HEK293 (cell line): ENCODE data around the gene TCEANC2.

Source experiments
- CTCF ChIA-PET: fragments of 350-600 bp; formaldehyde crosslinking; extraction: SDS; loops from one replicate; lab custom pipeline; 2021; ENCODE audit warnings: antibody characterized with exemption; lab: Yijun Ruan, JAX
- POLR2A ChIA-PET: fragments of 300-600 bp; formaldehyde crosslinking; extraction: SDS; loops from one replicate; lab custom pipeline; 2020; ENCODE audit warnings: antibody characterized with exemption, inconsistent platforms; lab: Yijun Ruan, JAX
- H3K27ac ChIP-seq: fragments of 200-500 bp; sonication (Bioruptor generic); 2 replicates; pipeline ENCODE4 v1.5.1; 2014; ENCODE audit warnings: low read depth, low read length, control low read depth, inconsistent platforms; ENCODE audit errors: extremely low read depth
- H3K36me3 ChIP-seq, 2 experiments: fragments of 200-500 bp in 1 of 2; sonication (Bioruptor generic) in 1 of 2; 1 replicate in 1 of 2; 2 replicates in 1 of 2; pipeline ENCODE4 v1.5.1; 2014 to 2017; ENCODE audit warnings: inconsistent platforms in 2 of 2, low read length in 2 of 2; ENCODE audit not compliant: control insufficient read depth in 2 of 2, insufficient read depth in 1 of 2
- H3K4me1 ChIP-seq: fragments of 200-500 bp; sonication (Bioruptor generic); 2 replicates; pipeline ENCODE4 v1.5.1; 2014; ENCODE audit warnings: mild to moderate bottlenecking, low read length, inconsistent platforms; ENCODE audit not compliant: control insufficient read depth, insufficient read depth
- H3K4me3 ChIP-seq: 2 replicates; pipeline ENCODE4 v1.5.1; 2011; ENCODE audit warnings: low read depth, mild to moderate bottlenecking, control low read depth, low read length, moderate library complexity
- H3K9me3 ChIP-seq: fragments of 200-500 bp; sonication (Bioruptor generic); 2 replicates; pipeline ENCODE4 v1.5.1; 2014; ENCODE audit warnings: low read depth, low read length, inconsistent platforms; ENCODE audit not compliant: control insufficient read depth, insufficient read depth
- CTCF ChIP-seq: fragments of 450-650 bp; formaldehyde crosslinking; IDR thresholded peaks from 2 replicates; pipeline ENCODE4 v1.5.1; 2016; ENCODE audit warnings: missing biosample characterization, missing genetic modification characterization
- EGR2 ChIP-seq: fragments of 450-650 bp; formaldehyde crosslinking; IDR thresholded peaks from 2 replicates; pipeline ENCODE4 v1.5.1; 2016; ENCODE audit warnings: low read depth, missing biosample characterization, missing genetic modification characterization
- ELK4 ChIP-seq: IDR thresholded peaks from 2 replicates; pipeline ENCODE4 v1.6.1; 2011; ENCODE audit warnings: mild to moderate bottlenecking, low read depth, low read length, borderline replicate concordance
- GLIS1 ChIP-seq: fragments of 450-650 bp; formaldehyde crosslinking; IDR thresholded peaks from 2 replicates; pipeline ENCODE4 v1.5.1; 2016; ENCODE audit warnings: missing biosample characterization, missing genetic modification characterization
- HOXD13 ChIP-seq: sonication (generic); formaldehyde crosslinking; IDR thresholded peaks from 2 replicates; pipeline ENCODE4 v1.8.0; 2022; ENCODE audit warnings: missing genetic modification reagents, borderline replicate concordance
- PRDM1 ChIP-seq: fragments of 450-650 bp; formaldehyde crosslinking; IDR thresholded peaks from 2 replicates; pipeline ENCODE4; 2016; ENCODE audit warnings: missing biosample characterization, missing genetic modification characterization
- ZBTB17 ChIP-seq: fragments of 450-650 bp; formaldehyde crosslinking; IDR thresholded peaks from 2 replicates; pipeline ENCODE4 v1.5.1; 2016; ENCODE audit warnings: missing biosample characterization, missing genetic modification characterization
- ZBTB8A ChIP-seq: fragments of 450-650 bp; formaldehyde crosslinking; IDR thresholded peaks from 2 replicates; pipeline ENCODE4 v1.5.1; 2016; ENCODE audit warnings: missing biosample characterization, missing genetic modification characterization
- ZFHX2 ChIP-seq: fragments of 450-650 bp; formaldehyde crosslinking; conservative IDR thresholded peaks from 2 replicates; pipeline ENCODE4 v1.5.1; 2016; ENCODE audit warnings: missing biosample characterization, missing genetic modification characterization
- ZFP3 ChIP-seq: fragments of 450-650 bp; formaldehyde crosslinking; IDR thresholded peaks from 2 replicates; pipeline ENCODE4 v1.5.1; 2016; ENCODE audit warnings: low read depth, missing biosample characterization, missing genetic modification characterization
- ZFP37 ChIP-seq: fragments of 450-650 bp; formaldehyde crosslinking; IDR thresholded peaks from 2 replicates; pipeline ENCODE4 v1.5.1; 2016; ENCODE audit warnings: missing biosample characterization, missing genetic modification characterization
- ZFP41 ChIP-seq: fragments of 450-650 bp; formaldehyde crosslinking; IDR thresholded peaks from 2 replicates; pipeline ENCODE4 v1.5.1; 2016; ENCODE audit warnings: missing biosample characterization, missing genetic modification characterization, borderline replicate concordance
- ZNF121 ChIP-seq: fragments of 450-650 bp; formaldehyde crosslinking; IDR thresholded peaks from 2 replicates; pipeline ENCODE4 v1.5.1; 2016; ENCODE audit warnings: missing biosample characterization, missing genetic modification characterization
- ZNF155 ChIP-seq: fragments of 450-650 bp; formaldehyde crosslinking; IDR thresholded peaks from 2 replicates; pipeline ENCODE4 v1.5.1; 2016; ENCODE audit warnings: missing biosample characterization, missing genetic modification characterization
- ZNF211 ChIP-seq: fragments of 450-650 bp; formaldehyde crosslinking; IDR thresholded peaks from 2 replicates; pipeline ENCODE4 v1.5.1; 2016; ENCODE audit warnings: low read depth, missing biosample characterization, missing genetic modification characterization
- ZNF223 ChIP-seq: fragments of 450-650 bp; formaldehyde crosslinking; IDR thresholded peaks from 2 replicates; pipeline ENCODE4 v1.5.1; 2016; ENCODE audit warnings: missing biosample characterization, missing genetic modification characterization
- ZNF248 ChIP-seq: fragments of 450-650 bp; formaldehyde crosslinking; IDR thresholded peaks from 2 replicates; pipeline ENCODE4 v1.5.1; 2017; ENCODE audit warnings: missing biosample characterization, missing genetic modification characterization
- ZNF280C ChIP-seq: fragments of 450-650 bp; formaldehyde crosslinking; IDR thresholded peaks from 2 replicates; pipeline ENCODE4 v1.5.1; 2016; ENCODE audit warnings: missing biosample characterization, missing genetic modification characterization
- ZNF324 ChIP-seq: fragments of 450-650 bp; formaldehyde crosslinking; IDR thresholded peaks from 2 replicates; pipeline ENCODE4 v1.5.1; 2016; ENCODE audit warnings: missing biosample characterization, missing genetic modification characterization
- ZNF394 ChIP-seq: fragments of 450-650 bp; formaldehyde crosslinking; IDR thresholded peaks from 2 replicates; pipeline ENCODE4 v1.5.1; 2016; ENCODE audit warnings: missing biosample characterization, missing genetic modification characterization, mild to moderate bottlenecking, moderate library complexity, borderline replicate concordance
- ZNF404 ChIP-seq: fragments of 450-650 bp; formaldehyde crosslinking; IDR thresholded peaks from 2 replicates; pipeline ENCODE4 v1.5.1; 2017; ENCODE audit warnings: missing biosample characterization, missing genetic modification characterization
- ZNF510 ChIP-seq: fragments of 450-650 bp; formaldehyde crosslinking; IDR thresholded peaks from 2 replicates; pipeline ENCODE4 v1.5.1; 2018; ENCODE audit warnings: mild to moderate bottlenecking, missing genetic modification characterization, missing biosample characterization; ENCODE audit not compliant: insufficient replicate concordance
- ZNF521 ChIP-seq: fragments of 450-650 bp; formaldehyde crosslinking; IDR thresholded peaks from 2 replicates; pipeline ENCODE4 v1.5.1; 2017; ENCODE audit warnings: missing biosample characterization, mild to moderate bottlenecking, missing genetic modification characterization
- ZNF600 ChIP-seq: fragments of 450-650 bp; formaldehyde crosslinking; IDR thresholded peaks from 2 replicates; pipeline ENCODE4 v1.5.1; 2016; ENCODE audit warnings: missing biosample characterization, missing genetic modification characterization
- ZNF639 ChIP-seq: fragments of 450-650 bp; formaldehyde crosslinking; IDR thresholded peaks from 2 replicates; pipeline ENCODE4 v1.5.1; 2016; ENCODE audit warnings: missing biosample characterization, missing genetic modification characterization
- ZNF658 ChIP-seq: fragments of 450-650 bp; formaldehyde crosslinking; IDR thresholded peaks from 2 replicates; pipeline ENCODE4; 2016; ENCODE audit warnings: missing biosample characterization, missing genetic modification characterization
- ZNF660 ChIP-seq: fragments of 450-650 bp; IDR thresholded peaks from 2 replicates; pipeline ENCODE4 v1.5.1; 2018; ENCODE audit warnings: missing biosample characterization, mild to moderate bottlenecking, missing genetic modification characterization
- ZNF692 ChIP-seq: fragments of 450-650 bp; formaldehyde crosslinking; IDR thresholded peaks from 2 replicates; pipeline ENCODE4 v1.5.1; 2016; ENCODE audit warnings: missing biosample characterization, missing genetic modification characterization
- ZNF785 ChIP-seq: fragments of 450-650 bp; formaldehyde crosslinking; IDR thresholded peaks from 2 replicates; pipeline ENCODE4 v1.5.1; 2016; ENCODE audit warnings: missing biosample characterization, missing genetic modification characterization
- ZNF791 ChIP-seq: fragments of 450-650 bp; formaldehyde crosslinking; IDR thresholded peaks from 2 replicates; pipeline ENCODE4 v1.5.1; 2016; ENCODE audit warnings: missing biosample characterization, missing genetic modification characterization
- ZXDB ChIP-seq: fragments of 450-650 bp; formaldehyde crosslinking; IDR thresholded peaks from 2 replicates; pipeline ENCODE4 v1.5.1; 2016; ENCODE audit warnings: missing biosample characterization, missing genetic modification characterization

Gene TCEANC2

GRCh38 chr1:54081306-54082270 lies 28.2 kb downstream of the TCEANC2 start:
- Histone ChIP-seq H3K4me1 (no peaks in the 10 kb centered on the region), H3K27ac (no peak overlapping the region), H3K9me3 (no peaks in the 10 kb centered on the region), H3K4me3 (no peak overlapping the region), H3K36me3 (no peaks in the 10 kb centered on the region)
- CTCF ChIA-PET = interaction anchor here (0.5 to 3.3 kb wide), 42 partner anchors 8 to 892 kb away, joined by 3 to 21 read pairs (median 4); no protein-coding TSS in a partner anchor
- POLR2A ChIA-PET = no interaction called here
- TF ChIP-seq ZNF324 (tag by site-specific recombination) = no peak
- TF ChIP-seq ZNF280C = no peak
- TF ChIP-seq ZNF791 (tag by site-specific recombination) = no peak
- no peak for TF ChIP-seq ZNF223 (tag by site-specific recombination)
- TF ChIP-seq ZNF692 (tag by site-specific recombination) = no peak
- TF ChIP-seq ZNF155 = no peak
- no peak for TF ChIP-seq ZNF785
- 0 out of 2 replicates have a peak, but pooled peaks have one; percentile 61 for TF ChIP-seq ZNF660 (tag by site-specific recombination)
- peak; percentile 80 for TF ChIP-seq ZNF121 (tag by site-specific recombination)
- no peak for TF ChIP-seq ZNF211 (tag by site-specific recombination)
- TF ChIP-seq ZNF521 = no peak
- TF ChIP-seq ZBTB17 (tag by site-specific recombination) = 0 out of 2 replicates have a peak, but pooled peaks have one; percentile 16
- no peak for TF ChIP-seq ZBTB8A (tag by site-specific recombination)
- no peak for TF ChIP-seq ZFP37 (tag by site-specific recombination)
- TF ChIP-seq ZNF394 (tag by site-specific recombination) = peak; percentile 41; the same call in 1 of the 2 replicates
- TF ChIP-seq ELK4 = no peak
- TF ChIP-seq ZFP3 = no peak
- peak; percentile 41; the same call in 1 of the 2 replicates for TF ChIP-seq CTCF (tag by site-specific recombination)
- no peak for TF ChIP-seq ZNF404 (tag by site-specific recombination)
- no peak for TF ChIP-seq ZNF248 (tag by site-specific recombination)
- TF ChIP-seq ZNF658 = no peak
- no peak for TF ChIP-seq HOXD13
- TF ChIP-seq EGR2 (tag by site-specific recombination) = peak; percentile 59
- no peak for TF ChIP-seq PRDM1 (tag by site-specific recombination)
- TF ChIP-seq ZXDB = no peak
- peak; percentile 99 for TF ChIP-seq ZNF600 (tag by site-specific recombination)
- no peak for TF ChIP-seq ZNF639 (tag by site-specific recombination)
- peak; percentile 59 for TF ChIP-seq ZFHX2 (tag by site-specific recombination)
- no peak for TF ChIP-seq ZFP41
- TF ChIP-seq GLIS1 (tag by site-specific recombination) = no peak; the same call in 1 of the 2 replicates
- no peak for TF ChIP-seq ZNF510 (tag by site-specific recombination)
